WI38 (cell line): ENCODE results near the gene NTNG1.
"Not testable (repeated sequence)": the region's sequence is repeated elsewhere in the genome, so short reads cannot be mapped to it uniquely, and the experiment has no call there.

Experiments used
- H3K4me3 ChIP-seq: 2 replicates; pipeline ENCODE4 v1.5.1; 2011; ENCODE audit warnings: low read depth, mild to moderate bottlenecking, control low read depth, low read length
- TF ChIP-seq, protein P1 (sequence below): IDR thresholded peaks from 2 replicates; pipeline ENCODE4 v1.5.1; 2012; ENCODE audit warnings: low read depth, mild to moderate bottlenecking, control low read depth, low read length

Gene NTNG1

GRCh38 chr1:107153014-107153413 lies 12.2 kb downstream of the NTNG1 start:
- H3K4me3 ChIP-seq, result no peak overlapping the region
- TF ChIP-seq, protein P1, sequence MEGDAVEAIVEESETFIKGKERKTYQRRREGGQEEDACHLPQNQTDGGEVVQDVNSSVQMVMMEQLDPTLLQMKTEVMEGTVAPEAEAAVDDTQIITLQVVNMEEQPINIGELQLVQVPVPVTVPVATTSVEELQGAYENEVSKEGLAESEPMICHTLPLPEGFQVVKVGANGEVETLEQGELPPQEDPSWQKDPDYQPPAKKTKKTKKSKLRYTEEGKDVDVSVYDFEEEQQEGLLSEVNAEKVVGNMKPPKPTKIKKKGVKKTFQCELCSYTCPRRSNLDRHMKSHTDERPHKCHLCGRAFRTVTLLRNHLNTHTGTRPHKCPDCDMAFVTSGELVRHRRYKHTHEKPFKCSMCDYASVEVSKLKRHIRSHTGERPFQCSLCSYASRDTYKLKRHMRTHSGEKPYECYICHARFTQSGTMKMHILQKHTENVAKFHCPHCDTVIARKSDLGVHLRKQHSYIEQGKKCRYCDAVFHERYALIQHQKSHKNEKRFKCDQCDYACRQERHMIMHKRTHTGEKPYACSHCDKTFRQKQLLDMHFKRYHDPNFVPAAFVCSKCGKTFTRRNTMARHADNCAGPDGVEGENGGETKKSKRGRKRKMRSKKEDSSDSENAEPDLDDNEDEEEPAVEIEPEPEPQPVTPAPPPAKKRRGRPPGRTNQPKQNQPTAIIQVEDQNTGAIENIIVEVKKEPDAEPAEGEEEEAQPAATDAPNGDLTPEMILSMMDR, result no peak

DNA sequence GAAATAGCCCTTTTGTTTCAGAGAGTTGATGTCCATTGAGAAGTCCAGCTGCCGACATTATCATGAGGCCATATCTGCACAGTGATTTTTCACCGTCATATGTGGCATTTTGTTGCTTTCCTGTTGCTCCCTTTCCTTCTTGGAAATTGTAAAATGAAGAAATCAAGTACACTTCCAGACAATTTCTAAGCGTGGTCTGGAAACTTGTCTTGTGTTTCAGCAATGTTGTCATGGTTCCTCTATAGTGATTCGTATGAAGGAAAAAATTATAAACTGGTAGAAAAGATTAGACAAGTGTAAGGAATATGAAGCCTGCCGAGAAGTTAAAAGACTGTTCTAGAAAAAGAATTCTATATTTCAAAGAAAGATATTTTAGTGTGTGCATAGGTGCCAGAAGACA lies 17.7 kb downstream of the NTNG1 start:
- H3K4me3 ChIP-seq, result no peak overlapping the region
- TF ChIP-seq, protein P1, result no peak

- no peak overlapping the region for H3K4me3 ChIP-seq
- TF ChIP-seq, protein P1, result no peak
These were observed 18.2 kb downstream of the NTNG1 start for GRCh38 chr1:107158991-107159390.

DNA sequence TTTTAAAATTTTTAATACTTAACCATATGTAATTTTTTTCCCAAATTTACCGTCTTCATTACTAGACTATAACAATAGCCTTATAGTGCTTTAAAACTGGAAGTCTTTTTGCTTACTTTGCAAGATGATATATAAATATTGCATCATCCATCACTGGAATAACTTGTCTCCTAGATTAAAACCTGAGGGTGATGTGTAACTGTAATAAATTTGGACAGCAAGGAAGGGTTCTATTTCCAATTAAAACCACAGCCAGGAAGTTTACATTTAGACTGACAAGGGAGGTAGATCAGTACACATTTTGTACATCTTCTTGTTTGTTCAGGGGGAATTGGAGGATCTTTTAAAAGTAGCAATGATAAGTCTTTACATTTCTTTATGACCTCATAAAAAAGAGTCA lies 21.9 kb downstream of the NTNG1 start:
- TF ChIP-seq, protein P1, result no peak
- H3K4me3 ChIP-seq, result no peak overlapping the region

DNA sequence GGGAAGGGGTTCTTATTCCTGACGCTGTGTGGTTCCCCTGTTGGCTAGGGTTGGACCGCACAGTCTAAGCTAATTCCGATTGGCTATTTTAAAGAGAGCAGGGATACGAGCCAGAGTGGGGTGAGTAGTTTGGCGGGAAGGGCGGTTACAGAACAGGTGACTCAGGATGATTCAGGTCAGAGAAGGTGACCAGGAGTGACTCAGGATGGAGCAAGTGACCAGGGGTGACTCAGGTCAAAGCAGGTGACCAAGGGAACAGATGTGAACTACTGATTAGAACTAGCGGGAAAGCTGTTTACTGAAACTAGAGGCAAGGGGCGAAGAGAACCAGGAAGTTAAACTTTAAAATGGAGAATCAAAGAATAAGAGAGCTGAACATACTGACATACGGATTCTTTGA lies 24.1 kb downstream of the NTNG1 start:
- H3K4me3 ChIP-seq, result not testable (repeated sequence)

DNA sequence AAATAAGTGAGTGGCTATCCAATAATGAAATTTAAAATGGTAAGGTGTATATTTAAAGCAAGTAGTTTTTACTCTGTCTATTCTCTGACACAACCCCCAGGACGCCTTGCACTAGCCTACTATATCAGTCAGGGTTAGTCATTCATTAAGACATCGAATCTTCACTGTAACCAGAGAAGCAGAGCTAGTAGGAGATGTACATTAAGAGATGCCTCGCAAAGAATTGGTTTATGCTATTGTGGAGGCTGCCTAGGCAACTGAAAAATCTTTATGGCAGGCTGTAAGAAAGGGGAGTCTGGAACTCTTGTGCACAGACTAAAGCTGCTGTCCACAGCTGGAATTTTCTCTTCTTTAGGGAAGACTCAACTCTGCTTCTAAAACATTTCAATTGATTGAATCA lies 28.8 kb downstream of the NTNG1 start:
- no peak overlapping the region for H3K4me3 ChIP-seq
- TF ChIP-seq, protein P1, result no peak

GRCh38 chr1:107171333-107171732 lies 30.5 kb downstream of the NTNG1 start:
- H3K4me3 ChIP-seq, result no peak overlapping the region
- TF ChIP-seq, protein P1, result no peak

- H3K4me3 ChIP-seq, result no peak overlapping the region
- TF ChIP-seq, protein P1, result no peak
These were observed 31.8 kb downstream of the NTNG1 start for GRCh38 chr1:107172450-107173170.
